GM23338 (cell line): ENCODE measurements around the gene RFX7. TPM values are rescaled to one million over a fixed set of nuclear protein-coding genes. Genes with fewer than 3 reads are reported as not detected.

Experiments used
- ATAC-seq: fragments of 200-7000 bp; cut with Tn5 transposase; 3 replicates; pipeline ENCODE4 v1.9.1; 2020
- DNase-seq: peaks from one replicate; pipeline ENCODE4 v3.0.0-alpha.2; 2015; ENCODE audit warnings: low spot score
- H2AFZ ChIP-seq: fragments of 200-600 bp; sonication (generic); 2 replicates; pipeline ENCODE4 v1.8.0; 2016; ENCODE audit warnings: antibody characterized with exemption, mild to moderate bottlenecking, moderate library complexity
- H3F3A ChIP-seq: fragments of 200-600 bp; sonication (generic); replicated peaks from 2 replicates; pipeline ENCODE4 v1.8.0; 2017; ENCODE audit warnings: antibody characterized with exemption, mixed run types, low read depth
- H3K27ac ChIP-seq: fragments of 200-600 bp; sonication (generic); 2 replicates; pipeline ENCODE4 v1.6.1; 2016; ENCODE audit warnings: low read depth
- H3K27me3 ChIP-seq: fragments of 200-600 bp; sonication (generic); 2 replicates; pipeline ENCODE4 v1.8.0; 2016; ENCODE audit warnings: mild to moderate bottlenecking, mixed run types, moderate library complexity; ENCODE audit not compliant: insufficient read depth
- H3K36me3 ChIP-seq: fragments of 200-600 bp; sonication (generic); 2 replicates; pipeline ENCODE4 v1.8.0; 2016; ENCODE audit warnings: mild to moderate bottlenecking; ENCODE audit not compliant: insufficient read depth
- H3K4me1 ChIP-seq: fragments of 200-600 bp; sonication (generic); 2 replicates; pipeline ENCODE4 v1.8.0; 2016; ENCODE audit warnings: mild to moderate bottlenecking, moderate library complexity; ENCODE audit not compliant: insufficient read depth
- H3K4me2 ChIP-seq: fragments of 200-600 bp; sonication (generic); 2 replicates; pipeline ENCODE4 v1.7.1; 2017; ENCODE audit warnings: mixed run types
- H3K4me3 ChIP-seq: fragments of 200-600 bp; sonication (generic); 2 replicates; pipeline ENCODE4 v1.6.1; 2016; ENCODE audit warnings: mixed run types
- H3K79me2 ChIP-seq: fragments of 200-600 bp; sonication (generic); replicated peaks from 2 replicates; pipeline ENCODE4 v1.8.0; 2017; ENCODE audit warnings: mild to moderate bottlenecking; ENCODE audit not compliant: insufficient read depth
- H3K9me2 ChIP-seq: fragments of 200-600 bp; sonication (generic); 2 replicates; pipeline ENCODE4 v1.8.0; 2017; ENCODE audit not compliant: insufficient read depth
- H4K20me1 ChIP-seq: fragments of 200-600 bp; sonication (generic); replicated peaks from 2 replicates; pipeline ENCODE4 v1.8.0; 2017; ENCODE audit warnings: mild to moderate bottlenecking; ENCODE audit not compliant: insufficient read depth
- H3K27ac Mint-ChIP-seq: 2 replicates; pipeline ENCODE4 v1.8.0; 2020; ENCODE audit warnings: inconsistent platforms, mild to moderate bottlenecking, moderate library complexity, mixed read lengths
- H3K27me3 Mint-ChIP-seq: 3 replicates; pipeline ENCODE4 v1.8.0; 2022; ENCODE audit warnings: low read depth, mild to moderate bottlenecking, moderate library complexity, mixed read lengths, inconsistent platforms; ENCODE audit not compliant: insufficient read depth, poor library complexity
- H3K36me3 Mint-ChIP-seq: 3 replicates; pipeline ENCODE4 v1.8.0; 2021; ENCODE audit warnings: low read depth, mild to moderate bottlenecking, inconsistent platforms, moderate library complexity, mixed read lengths
- H3K4me1 Mint-ChIP-seq: 3 replicates; pipeline ENCODE4 v1.8.0; 2020; ENCODE audit warnings: mild to moderate bottlenecking, inconsistent platforms, mixed read lengths
- H3K4me3 Mint-ChIP-seq: 3 replicates; pipeline ENCODE4 v1.8.0; 2021; ENCODE audit warnings: moderate library complexity, mild to moderate bottlenecking, inconsistent platforms, mixed read lengths
- H3K9me3 Mint-ChIP-seq: 3 replicates; pipeline ENCODE4 v1.8.0; 2020; ENCODE audit warnings: moderate library complexity, mild to moderate bottlenecking, inconsistent platforms, mixed read lengths
- CREB1 ChIP-seq: fragments of 250-450 bp; sonication (Bioruptor Pico); IDR thresholded peaks from 2 replicates; pipeline ENCODE4 v1.5.0; 2020; ENCODE audit warnings: low read depth, mild to moderate bottlenecking, moderate library complexity
- CTCF ChIP-seq, 2 experiments: fragments of 200-600 bp in 1 of 2; sonication (generic) in 1 of 2; conservative IDR thresholded peaks; 2 replicates each; pipeline versions ENCODE4 v1.5.1 to v1.6.1; 2016 to 2017; ENCODE audit warnings: antibody characterized with exemption in 2 of 2, low read depth in 2 of 2, mild to moderate bottlenecking in 2 of 2, moderate library complexity in 1 of 2
- EZH2 ChIP-seq: fragments of 200-600 bp; sonication (generic); IDR thresholded peaks from one replicate; pipeline ENCODE4 v1.8.0; 2017; ENCODE audit warnings: antibody characterized with exemption, mild to moderate bottlenecking, low read depth; ENCODE audit not compliant: unreplicated experiment
- EZH2phosphoT487 ChIP-seq: fragments of 200-600 bp; sonication (generic); IDR thresholded peaks from one replicate; pipeline ENCODE4 v1.8.1; 2018; ENCODE audit warnings: antibody characterized with exemption; ENCODE audit not compliant: unreplicated experiment
- JUNB ChIP-seq: IDR thresholded peaks from one replicate; pipeline ENCODE4 v1.6.1; 2016; ENCODE audit warnings: antibody characterized with exemption; ENCODE audit not compliant: unreplicated experiment
- NANOG ChIP-seq: IDR thresholded peaks from 2 replicates; pipeline ENCODE4 v1.6.1; 2016; ENCODE audit warnings: antibody characterized with exemption, borderline replicate concordance
- POLR2AphosphoS5 ChIP-seq: IDR thresholded peaks from 2 replicates; pipeline ENCODE4 v1.6.1; 2016; ENCODE audit warnings: antibody characterized with exemption, low read depth
- STAT1 ChIP-seq: IDR thresholded peaks from one replicate; pipeline ENCODE4 v1.6.1; 2016; ENCODE audit warnings: antibody characterized with exemption; ENCODE audit not compliant: unreplicated experiment
- ZNF114 ChIP-seq: fragments of 250-450 bp; sonication (Bioruptor Pico); IDR thresholded peaks from 2 replicates; pipeline ENCODE4 v1.5.0; 2020; ENCODE audit warnings: mild to moderate bottlenecking, moderate library complexity
- ZNF331 ChIP-seq: fragments of 250-450 bp; sonication (Bioruptor Pico); IDR thresholded peaks from 2 replicates; pipeline ENCODE4 v1.5.0; 2020; ENCODE audit warnings: low read depth, mild to moderate bottlenecking, moderate library complexity
- polyA plus RNA-seq: library from polyadenylated mRNA; unstranded; fragments of >200 nt; fragmentation: Nextera tagmentation; extraction: Ambion mirVana; gene quantifications from 2 replicates; pipeline ENCODE4 v1.2.1, GENCODE V29; 2016
- total RNA-seq: library from RNA; depleted of rRNA; stranded (reverse); fragments of >200 nt; shearing (Covaris generic); gene quantifications from 2 replicates; pipeline ENCODE4 v1.2.3, GENCODE V29; 2014
- TF ChIP-seq, protein P1 (sequence below): fragments of 250-450 bp; sonication (Bioruptor Pico); IDR thresholded peaks from 2 replicates; pipeline ENCODE4 v1.5.0; 2020; ENCODE audit warnings: mild to moderate bottlenecking, moderate library complexity

The RFX7 gene
- total and polyA plus RNA-seq, 2 experiments from 2014 or later, result 17.6 to 33.6 TPM

GRCh38 chr15:56187665-56188064 lies 56.0 kb downstream of the RFX7 start:
- peaks cover 30% of the 10 kb centered on the region for H4K20me1 ChIP-seq
- Mint-ChIP-seq H3K36me3 (peaks cover 34% of the 10 kb centered on the region), H3K4me1 (peaks cover 12% of the 10 kb centered on the region), H3K9me3 (peaks cover 13% of the 10 kb centered on the region), H3K27me3 (no peaks in the 10 kb centered on the region), H3K27ac (no peak overlapping the region), H3K4me3 (no peak overlapping the region)
- H3K27me3 ChIP-seq, result no peaks in the 10 kb centered on the region
- ATAC-seq (no peak), DNase-seq (no peak)
- H3F3A ChIP-seq, result no peaks in the 10 kb centered on the region
- H3K36me3 ChIP-seq, result no peaks in the 10 kb centered on the region
- no peak overlapping the region for H3K4me3 ChIP-seq
- TF ChIP-seq CREB1 (CRISPR knock-in tag), result no peak
- no peak for TF ChIP-seq POLR2AphosphoS5
- TF ChIP-seq EZH2, result no peak
- TF ChIP-seq ZNF331 (CRISPR knock-in tag), result no peak
- TF ChIP-seq EZH2phosphoT487, result no peak
- no peak for TF ChIP-seq NANOG
- H2AFZ ChIP-seq, result no peak overlapping the region
- H3K4me1 ChIP-seq, result peaks cover 10% of the 10 kb centered on the region
- H3K27ac ChIP-seq, result no peak overlapping the region
- H3K9me2 ChIP-seq, result no peaks in the 10 kb centered on the region
- no peak overlapping the region for H3K4me2 ChIP-seq
- H3K79me2 ChIP-seq, result peaks cover 100% of the 10 kb centered on the region

DNA sequence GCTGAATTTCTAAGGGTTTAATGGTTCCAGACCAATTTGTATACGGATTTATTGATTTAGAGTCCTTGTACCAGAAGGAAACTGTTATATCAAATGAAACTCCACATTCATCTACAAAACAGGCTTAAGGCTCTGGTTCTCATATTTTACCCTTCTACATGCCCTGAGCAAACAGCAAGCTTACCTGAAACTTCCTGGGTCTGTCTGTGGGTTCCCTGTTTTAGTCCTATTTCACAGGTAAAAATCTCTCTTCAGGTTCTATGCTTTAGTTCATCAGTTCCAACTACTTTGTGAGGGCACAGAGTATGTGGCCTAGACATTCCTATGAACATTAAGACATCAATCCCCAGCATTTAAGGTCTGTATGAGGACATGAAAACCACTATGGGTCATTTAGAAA lies 57.7 kb downstream of the RFX7 start:
- Histone ChIP-seq H3K4me1 (peaks cover 8% of the 10 kb centered on the region), H3K4me3 (no peak overlapping the region), H3K79me2 (peaks cover 100% of the 10 kb centered on the region), H3K36me3 (no peaks in the 10 kb centered on the region), H3K4me2 (no peak overlapping the region), H3F3A (no peaks in the 10 kb centered on the region), H3K27me3 (no peaks in the 10 kb centered on the region), H2AFZ (no peak overlapping the region), H3K27ac (no peak overlapping the region), H3K9me2 (no peaks in the 10 kb centered on the region), H4K20me1 (peaks cover 24% of the 10 kb centered on the region)
- H3K36me3 Mint-ChIP-seq, result peaks cover 40% of the 10 kb centered on the region
- no peak for ATAC-seq
- H3K4me1 Mint-ChIP-seq, result peaks cover 7% of the 10 kb centered on the region
- no peak overlapping the region for H3K27ac Mint-ChIP-seq
- no peaks in the 10 kb centered on the region for H3K27me3 Mint-ChIP-seq
- peaks cover 18% of the 10 kb centered on the region for H3K9me3 Mint-ChIP-seq
- no peak overlapping the region for H3K4me3 Mint-ChIP-seq
- DNase-seq, result no peak
- TF ChIP-seq, protein P1, sequence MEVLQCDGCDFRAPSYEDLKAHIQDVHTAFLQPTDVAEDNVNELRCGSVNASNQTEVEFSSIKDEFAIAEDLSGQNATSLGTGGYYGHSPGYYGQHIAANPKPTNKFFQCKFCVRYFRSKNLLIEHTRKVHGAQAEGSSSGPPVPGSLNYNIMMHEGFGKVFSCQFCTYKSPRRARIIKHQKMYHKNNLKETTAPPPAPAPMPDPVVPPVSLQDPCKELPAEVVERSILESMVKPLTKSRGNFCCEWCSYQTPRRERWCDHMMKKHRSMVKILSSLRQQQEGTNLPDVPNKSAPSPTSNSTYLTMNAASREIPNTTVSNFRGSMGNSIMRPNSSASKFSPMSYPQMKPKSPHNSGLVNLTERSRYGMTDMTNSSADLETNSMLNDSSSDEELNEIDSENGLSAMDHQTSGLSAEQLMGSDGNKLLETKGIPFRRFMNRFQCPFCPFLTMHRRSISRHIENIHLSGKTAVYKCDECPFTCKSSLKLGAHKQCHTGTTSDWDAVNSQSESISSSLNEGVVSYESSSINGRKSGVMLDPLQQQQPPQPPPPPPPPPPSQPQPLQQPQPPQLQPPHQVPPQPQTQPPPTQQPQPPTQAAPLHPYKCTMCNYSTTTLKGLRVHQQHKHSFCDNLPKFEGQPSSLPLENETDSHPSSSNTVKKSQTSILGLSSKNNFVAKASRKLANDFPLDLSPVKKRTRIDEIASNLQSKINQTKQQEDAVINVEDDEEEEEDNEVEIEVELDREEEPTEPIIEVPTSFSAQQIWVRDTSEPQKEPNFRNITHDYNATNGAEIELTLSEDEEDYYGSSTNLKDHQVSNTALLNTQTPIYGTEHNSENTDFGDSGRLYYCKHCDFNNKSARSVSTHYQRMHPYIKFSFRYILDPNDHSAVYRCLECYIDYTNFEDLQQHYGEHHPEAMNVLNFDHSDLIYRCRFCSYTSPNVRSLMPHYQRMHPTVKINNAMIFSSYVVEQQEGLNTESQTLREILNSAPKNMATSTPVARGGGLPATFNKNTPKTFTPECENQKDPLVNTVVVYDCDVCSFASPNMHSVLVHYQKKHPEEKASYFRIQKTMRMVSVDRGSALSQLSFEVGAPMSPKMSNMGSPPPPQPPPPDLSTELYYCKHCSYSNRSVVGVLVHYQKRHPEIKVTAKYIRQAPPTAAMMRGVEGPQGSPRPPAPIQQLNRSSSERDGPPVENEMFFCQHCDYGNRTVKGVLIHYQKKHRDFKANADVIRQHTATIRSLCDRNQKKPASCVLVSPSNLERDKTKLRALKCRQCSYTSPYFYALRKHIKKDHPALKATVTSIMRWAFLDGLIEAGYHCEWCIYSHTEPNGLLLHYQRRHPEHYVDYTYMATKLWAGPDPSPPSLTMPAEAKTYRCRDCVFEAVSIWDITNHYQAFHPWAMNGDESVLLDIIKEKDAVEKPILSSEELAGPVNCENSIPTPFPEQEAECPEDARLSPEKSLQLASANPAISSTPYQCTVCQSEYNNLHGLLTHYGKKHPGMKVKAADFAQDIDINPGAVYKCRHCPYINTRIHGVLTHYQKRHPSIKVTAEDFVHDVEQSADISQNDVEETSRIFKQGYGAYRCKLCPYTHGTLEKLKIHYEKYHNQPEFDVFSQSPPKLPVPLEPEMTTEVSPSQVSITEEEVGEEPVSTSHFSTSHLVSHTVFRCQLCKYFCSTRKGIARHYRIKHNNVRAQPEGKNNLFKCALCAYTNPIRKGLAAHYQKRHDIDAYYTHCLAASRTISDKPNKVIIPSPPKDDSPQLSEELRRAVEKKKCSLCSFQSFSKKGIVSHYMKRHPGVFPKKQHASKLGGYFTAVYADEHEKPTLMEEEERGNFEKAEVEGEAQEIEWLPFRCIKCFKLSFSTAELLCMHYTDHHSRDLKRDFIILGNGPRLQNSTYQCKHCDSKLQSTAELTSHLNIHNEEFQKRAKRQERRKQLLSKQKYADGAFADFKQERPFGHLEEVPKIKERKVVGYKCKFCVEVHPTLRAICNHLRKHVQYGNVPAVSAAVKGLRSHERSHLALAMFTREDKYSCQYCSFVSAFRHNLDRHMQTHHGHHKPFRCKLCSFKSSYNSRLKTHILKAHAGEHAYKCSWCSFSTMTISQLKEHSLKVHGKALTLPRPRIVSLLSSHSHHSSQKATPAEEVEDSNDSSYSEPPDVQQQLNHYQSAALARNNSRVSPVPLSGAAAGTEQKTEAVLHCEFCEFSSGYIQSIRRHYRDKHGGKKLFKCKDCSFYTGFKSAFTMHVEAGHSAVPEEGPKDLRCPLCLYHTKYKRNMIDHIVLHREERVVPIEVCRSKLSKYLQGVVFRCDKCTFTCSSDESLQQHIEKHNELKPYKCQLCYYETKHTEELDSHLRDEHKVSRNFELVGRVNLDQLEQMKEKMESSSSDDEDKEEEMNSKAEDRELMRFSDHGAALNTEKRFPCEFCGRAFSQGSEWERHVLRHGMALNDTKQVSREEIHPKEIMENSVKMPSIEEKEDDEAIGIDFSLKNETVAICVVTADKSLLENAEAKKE (CRISPR knock-in tag), result no peak
- TF ChIP-seq ZNF331 (CRISPR knock-in tag), result no peak
- TF ChIP-seq POLR2AphosphoS5, result no peak
- no peak for TF ChIP-seq EZH2phosphoT487
- no peak for TF ChIP-seq CREB1 (CRISPR knock-in tag)
- no peak for TF ChIP-seq ZNF114 (CRISPR knock-in tag)
- no peak for TF ChIP-seq EZH2
- no peak for TF ChIP-seq STAT1
- no peak for TF ChIP-seq CTCF (conservative IDR thresholded peaks at IDR 0.05; ENCODE audit: low read depth in 2 of 2)
- TF ChIP-seq NANOG, result no peak
- TF ChIP-seq JUNB, result no peak
